HG03378 (cell line): ENCODE measurements around the gene ACSBG1.

Experiments
- ATAC-seq: cut with Tn5 transposase; IDR thresholded peaks from one replicate; pipeline ENCODE4 v1.9.1; 2021; ENCODE audit warnings: mild to moderate bottlenecking, moderate library complexity; ENCODE audit not compliant: unreplicated experiment

ACSBG1 gene

DNA sequence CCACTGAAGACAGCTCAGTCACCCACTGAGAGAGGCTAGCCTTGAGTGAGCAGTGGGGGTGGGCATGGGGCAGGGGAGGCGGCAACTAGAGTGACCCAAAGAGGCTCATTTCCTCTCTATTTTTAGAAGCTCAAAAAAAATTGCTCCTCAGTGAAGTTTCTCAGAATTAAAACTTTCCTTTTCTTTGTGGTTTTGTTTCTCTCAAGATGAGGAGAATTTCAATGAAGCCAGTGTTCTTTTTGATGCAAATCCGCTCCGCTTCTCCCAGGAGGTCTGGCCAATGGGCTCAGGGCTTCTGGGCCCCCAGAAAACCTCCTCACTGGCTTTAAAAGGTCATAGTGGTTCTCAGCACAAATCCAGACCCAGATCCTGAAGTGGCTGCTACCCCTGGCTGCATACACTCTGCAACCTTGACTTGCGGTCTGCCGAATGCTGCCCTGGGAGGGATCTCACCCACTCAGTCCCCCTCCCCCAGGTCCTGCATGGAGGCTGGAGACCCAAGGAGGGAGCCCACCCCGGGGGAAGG, at the start of gene ACSBG1:
Gene ACSBG1, minus strand, starts transcription at position 51 of the 526 bp plus-strand sequence. CDS start 64 bp downstream, outside the sequence.
- no peak for ATAC-seq

GRCh38 chr15:78282324-78282723, 48.0 kb upstream of the ACSBG1 start:
- no peak for ATAC-seq

DNA sequence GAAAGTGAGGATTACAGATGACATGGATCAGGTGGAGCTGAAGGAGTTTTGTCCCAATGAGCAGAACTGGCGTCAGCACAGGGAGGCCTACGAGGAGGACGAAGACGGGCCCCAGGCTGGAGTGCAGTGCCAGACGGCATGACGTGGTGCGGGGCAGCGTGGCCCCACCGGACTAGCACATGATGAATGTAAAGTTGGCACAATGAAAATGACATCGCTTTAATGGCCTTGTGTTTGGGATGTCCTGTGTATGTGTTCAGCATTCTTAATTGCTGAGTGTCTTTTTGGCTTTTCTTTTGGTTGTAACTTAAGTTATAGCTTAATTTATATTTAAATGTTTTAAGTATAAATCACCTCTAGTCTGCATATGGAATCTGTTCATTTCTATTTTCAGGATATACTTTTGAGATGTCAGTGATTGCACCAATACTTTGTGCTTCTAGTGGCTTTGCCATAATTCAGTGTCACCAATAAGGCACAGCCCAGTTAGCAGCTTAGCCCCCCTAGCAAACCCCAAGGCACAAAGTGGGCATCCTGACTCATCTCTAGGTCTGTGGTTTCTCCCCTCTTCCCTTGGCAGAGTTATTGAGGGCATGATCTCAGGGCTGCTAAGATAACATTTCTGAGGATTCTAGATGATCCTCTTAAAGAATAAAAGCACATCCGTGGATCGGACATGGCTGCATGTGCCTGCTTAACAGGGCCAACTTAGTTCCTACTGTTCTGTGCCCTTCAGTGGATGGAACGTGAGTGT, 46.1 kb upstream of the ACSBG1 start:
- no peak for ATAC-seq

- ATAC-seq: no peak
Measured at GRCh38 chr15:78276064-78276943, 41.9 kb upstream of the ACSBG1 start.

DNA sequence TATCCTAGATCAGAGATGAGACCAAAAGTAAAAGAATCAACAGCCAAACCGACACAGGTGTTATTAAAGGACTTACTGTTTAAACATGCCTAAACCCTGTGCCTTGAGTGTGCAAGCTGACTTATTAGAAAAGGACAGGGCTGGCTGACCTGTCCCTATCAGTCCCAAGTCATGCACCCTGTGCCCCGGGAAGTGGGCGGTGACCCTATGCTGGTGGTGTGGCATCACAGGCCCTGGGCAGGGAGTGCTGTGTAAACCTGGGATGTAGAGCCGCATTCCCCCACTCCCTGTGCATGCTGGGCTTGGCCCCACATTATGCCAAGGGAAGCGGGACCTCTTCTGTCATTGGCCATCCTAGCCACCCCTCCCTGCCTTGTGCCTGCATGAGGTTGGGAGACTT, 40.6 kb upstream of the ACSBG1 start:
- ATAC-seq: no peak

DNA sequence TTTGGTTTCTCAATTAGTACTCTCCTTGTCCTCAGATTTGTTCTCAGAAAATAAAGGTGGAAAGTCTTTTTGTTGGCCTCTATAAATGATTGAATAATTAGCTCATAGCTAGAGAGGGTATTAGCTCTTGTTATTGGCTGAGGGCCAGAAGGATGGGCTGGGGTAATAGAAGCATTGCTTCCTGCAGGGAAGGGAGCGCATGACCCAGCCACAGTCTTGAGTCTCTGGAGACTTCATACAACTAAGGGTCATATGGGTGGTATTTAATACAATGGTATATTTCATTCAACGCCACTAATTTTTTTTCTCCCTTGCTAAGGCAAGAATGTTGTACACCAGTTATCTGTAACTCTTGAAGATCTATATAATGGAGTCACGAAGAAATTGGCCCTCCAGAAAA, 38.4 kb upstream of the ACSBG1 start:
- no peak for ATAC-seq

GRCh38 chr15:78272316-78272715, 38.0 kb upstream of the ACSBG1 start:
- ATAC-seq: no peak

DNA sequence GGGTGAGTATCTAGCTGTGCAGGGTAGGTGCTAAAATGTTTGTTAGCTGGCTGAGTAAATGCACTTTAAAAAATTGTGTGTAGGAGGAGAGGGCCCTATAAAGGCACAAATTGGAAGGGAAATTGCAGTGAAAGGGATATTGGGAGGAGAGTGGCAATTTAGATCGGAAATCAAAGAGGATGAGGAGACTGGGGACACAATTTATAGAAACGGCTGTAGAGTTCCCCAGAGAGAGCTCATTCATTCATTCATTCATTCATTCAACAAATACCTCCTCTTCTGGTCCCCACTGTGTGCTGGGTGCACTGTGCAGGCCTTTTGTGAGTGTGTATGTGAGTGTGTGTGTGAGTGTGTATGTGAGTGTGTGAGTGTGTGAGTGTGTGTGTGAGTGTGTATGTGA, 32.4 kb upstream of the ACSBG1 start:
- no peak for ATAC-seq

DNA sequence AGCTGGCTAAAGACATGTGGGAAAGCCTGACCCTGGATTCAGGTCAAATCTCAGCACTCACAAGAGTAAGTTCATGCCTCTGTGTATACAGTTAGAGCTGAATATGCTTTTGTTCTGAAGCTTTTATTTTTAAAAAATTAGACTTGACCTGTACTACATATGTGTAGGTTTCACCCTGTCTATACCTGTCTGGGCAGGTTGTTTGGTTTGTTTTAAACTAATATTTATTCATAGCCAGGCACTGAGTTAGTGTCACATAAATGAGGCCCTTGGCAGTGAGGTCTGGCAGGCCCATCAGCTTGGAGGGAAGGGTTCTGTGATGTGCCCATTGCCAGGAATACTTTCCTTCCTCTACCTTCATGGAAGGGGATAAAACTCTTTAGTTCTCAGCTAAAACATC, 31.9 kb upstream of the ACSBG1 start:
- no peak for ATAC-seq

DNA sequence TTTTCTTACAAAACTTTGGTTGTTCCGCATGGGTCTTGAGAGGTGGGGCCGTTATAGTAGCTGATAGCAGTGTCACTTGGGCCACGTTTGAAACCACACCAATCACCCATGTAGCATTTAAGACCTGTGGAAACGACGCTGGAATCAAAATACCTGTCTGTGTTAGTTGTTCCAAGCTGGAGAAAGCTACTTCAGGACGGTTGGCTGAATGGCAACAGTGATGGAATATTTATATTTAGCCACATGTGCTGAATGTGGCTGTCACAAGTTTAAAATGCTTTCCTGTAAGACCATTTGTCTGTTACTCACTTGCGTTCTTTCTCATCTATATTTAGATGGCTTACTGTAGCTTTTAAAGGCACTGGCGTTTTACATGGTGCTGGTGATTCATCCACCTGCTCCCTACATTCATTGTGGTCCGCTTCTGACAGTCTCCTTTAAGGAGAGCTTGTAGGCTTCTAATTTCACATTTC, 31.4 kb upstream of the ACSBG1 start:
- ATAC-seq: no peak

- ATAC-seq: no peak
Measured at GRCh38 chr15:78265137-78265460, 30.7 kb upstream of the ACSBG1 start.

DNA sequence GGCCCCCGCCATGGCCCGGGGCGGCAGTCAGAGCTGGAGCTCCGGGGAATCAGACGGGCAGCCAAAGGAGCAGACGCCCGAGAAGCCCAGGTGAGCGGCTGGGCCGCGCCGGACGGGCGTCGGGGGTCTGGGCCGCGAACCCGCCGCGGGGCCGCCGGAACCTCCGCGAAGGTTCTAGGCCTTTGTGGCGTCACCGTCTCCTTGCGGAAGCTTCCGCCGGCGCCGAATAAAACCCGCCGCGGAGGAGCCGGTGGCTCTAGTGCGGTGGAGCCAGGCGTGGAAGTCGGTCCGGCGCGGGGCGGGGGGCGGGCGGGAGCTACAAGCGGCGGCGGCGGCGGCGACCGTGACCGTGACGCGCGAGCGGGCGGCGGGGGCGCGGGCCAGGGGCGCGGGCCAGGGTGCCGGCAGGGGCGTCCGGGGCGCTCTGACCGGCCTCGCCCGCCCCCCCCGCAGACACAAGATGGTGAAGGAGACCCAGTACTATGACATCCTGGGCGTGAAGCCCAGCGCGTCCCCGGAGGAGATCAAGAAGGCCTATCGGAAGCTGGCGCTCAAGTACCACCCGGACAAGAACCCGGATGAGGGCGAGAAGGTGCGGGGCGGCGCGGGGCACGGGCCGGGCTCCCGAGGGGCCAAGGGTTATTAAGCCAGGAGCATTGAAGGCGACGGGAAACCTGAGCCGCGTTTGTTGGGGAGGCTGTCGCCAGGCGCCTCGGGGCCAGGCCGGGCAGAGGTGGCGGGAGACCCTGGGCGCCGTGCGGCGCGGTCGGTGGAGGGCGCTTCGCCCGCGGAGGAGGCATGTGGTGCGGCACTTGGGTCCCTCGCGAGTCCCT, 30.2 kb upstream of the ACSBG1 start, which contains the start of gene DNAJA4:
Gene DNAJA4, plus strand, starts transcription at position 259 of the 833 bp plus-strand sequence. Its CDS starts 202 bp downstream, at position 461.
- no peak for ATAC-seq

DNA sequence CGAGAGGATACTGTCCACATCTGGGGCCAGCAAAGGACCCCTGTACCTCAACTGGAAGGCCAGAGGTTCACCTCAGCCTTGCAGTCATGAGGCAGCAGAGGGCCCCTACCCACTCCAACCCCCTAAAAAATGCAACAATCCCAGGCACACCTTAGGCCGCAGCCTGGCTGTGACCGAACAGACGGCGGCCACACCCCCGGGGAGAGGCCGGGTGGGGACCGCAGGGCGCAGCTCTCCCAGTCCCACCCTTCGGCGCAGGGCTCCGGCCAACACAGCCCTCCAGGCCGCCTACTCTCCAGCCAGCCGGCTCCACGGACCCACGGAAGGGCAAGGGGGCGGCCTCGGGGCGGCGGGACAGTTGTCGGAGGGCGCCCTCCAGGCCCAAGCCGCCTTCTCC, 29.5 kb upstream of the ACSBG1 start:
- no peak for ATAC-seq

GRCh38 chr15:78263351-78263781, 29.0 kb upstream of the ACSBG1 start:
- no peak for ATAC-seq

DNA sequence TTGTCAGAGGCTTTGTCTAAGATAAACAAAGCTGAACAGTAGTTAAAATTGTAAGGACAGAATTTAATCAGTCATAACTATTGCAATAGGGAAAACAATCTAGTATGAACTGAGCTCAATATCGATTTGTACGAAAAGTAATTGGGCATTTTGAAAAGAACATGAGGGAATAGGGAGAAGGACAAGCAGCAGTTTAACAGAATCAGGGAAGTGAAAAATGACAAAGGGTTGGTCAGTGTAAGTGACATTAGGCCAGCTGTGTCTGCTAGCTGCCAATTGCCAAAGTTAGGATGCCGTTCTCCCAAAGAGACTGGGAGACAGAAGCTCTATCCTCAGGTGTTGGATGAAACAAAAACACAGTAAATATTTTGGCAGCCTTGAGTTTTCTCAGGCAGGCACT, 26.7 kb upstream of the ACSBG1 start:
- ATAC-seq: no peak

DNA sequence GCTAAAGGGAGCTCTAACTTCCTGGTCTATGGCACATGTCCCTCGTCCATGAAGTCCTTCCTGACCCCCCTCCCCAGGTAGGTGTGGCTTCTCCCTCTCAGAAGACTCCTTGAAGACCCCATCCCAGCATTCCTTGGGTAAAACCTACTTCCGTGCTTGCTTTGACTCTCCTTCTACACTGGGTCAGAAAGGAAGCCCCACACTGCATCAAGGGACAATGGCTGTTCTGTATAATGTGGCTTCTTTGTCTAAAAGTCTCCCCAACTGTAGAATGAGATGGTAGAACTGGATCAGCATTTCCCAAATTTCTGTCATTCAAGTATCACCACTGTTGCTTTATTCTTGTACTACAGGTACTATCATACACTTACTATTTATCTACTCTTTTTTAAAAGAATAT, 26.1 kb upstream of the ACSBG1 start:
- ATAC-seq: no peak

- no peak for ATAC-seq
Measured at GRCh38 chr15:78259232-78259631, 24.9 kb upstream of the ACSBG1 start.

- ATAC-seq: no peak
Measured at GRCh38 chr15:78257681-78258080, 23.3 kb upstream of the ACSBG1 start.

DNA sequence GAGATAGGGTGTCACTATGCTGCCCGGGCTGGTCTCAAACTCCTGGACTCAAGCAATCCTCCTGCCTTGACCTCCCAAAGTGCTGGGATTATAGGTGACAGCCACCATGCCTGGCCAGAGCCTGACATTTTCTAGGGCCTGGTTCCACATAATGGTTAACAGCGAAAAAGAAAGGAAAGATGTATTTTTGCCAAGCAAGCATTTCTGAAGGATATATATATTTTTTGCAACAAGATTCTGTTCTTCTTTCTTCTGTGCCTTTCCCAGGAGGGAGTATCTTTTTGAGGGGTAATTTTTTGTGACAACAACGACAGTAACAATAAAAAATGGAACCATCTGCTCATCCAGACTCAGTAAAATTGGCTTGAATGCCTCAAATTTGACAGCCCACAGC, 21.7 kb upstream of the ACSBG1 start:
- no peak for ATAC-seq

DNA sequence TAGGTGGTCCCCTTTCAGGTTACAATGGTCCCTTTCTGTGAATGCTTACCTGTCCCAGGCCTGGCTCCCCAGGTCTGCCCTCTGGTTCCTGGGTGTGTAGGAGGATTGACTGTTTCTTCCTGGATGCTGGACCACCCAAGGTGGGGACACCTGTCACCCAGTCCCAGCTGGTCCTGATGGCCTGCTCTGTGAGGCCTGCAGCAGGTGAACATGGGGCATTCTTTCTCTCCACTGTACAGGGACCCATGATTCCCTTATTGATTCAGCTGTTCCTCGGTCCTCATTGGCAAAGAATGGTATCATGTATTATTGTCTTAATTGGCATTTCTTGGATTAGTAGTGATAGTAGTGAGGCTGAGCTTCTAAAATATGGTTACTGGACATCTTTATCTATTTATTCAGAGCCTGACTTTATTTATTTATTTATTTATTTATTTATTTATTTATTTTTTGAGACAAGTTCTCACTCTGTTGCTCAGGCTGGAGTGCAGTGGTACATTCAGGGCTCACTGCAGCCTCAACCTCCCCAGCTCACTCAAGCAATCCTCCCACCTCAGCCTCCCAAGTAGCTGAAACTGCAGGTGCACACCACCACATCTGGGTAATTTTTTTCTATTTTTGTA, 21.2 kb upstream of the ACSBG1 start:
- ATAC-seq: no peak
